ENCODE measurements around the gene LHX3. TPM values are rescaled to one million over a fixed set of nuclear protein-coding genes. Genes with fewer than 3 reads are reported as not detected.

LHX3 gene
- total RNA-seq, 1 experiment from 2014 or later, result 0.22 TPM

GRCh38 chr9:136192289-136193126, 12.4 kb downstream of the LHX3 start:
- Histone ChIP-seq H3K27ac (no peak overlapping the region), H3K4me1 (replicated peaks; ENCODE audit: insufficient read depth) (peaks cover 12% of the 10 kb centered on the region), H3K79me2 (ENCODE audit: low read depth) (no peaks in the 10 kb centered on the region), H3F3A (ENCODE audit: insufficient read depth, low read depth) (no peaks in the 10 kb centered on the region), H2AFZ (no peak overlapping the region), H3K4me2 (peak overlapping the region; percentile 38; the same call in 1 of the 2 replicates), H3K27me3 (ENCODE audit: insufficient read depth, low read depth) (peaks cover 31% of the 10 kb centered on the region), H3K9me3 (ENCODE audit: insufficient read depth, low read depth) (no peaks in the 10 kb centered on the region), H3K9me2 (ENCODE audit: insufficient read depth) (no peaks in the 10 kb centered on the region), H3K4me3 (no peak overlapping the region), H4K20me1 (ENCODE audit: insufficient read depth) (no peaks in the 10 kb centered on the region), H3K36me3 (ENCODE audit: low read depth) (no peaks in the 10 kb centered on the region)
- no TSS peak for BruUV-seq (replicated peaks)
- intact Hi-C loops (cut with micrococcal nuclease; ENCODE audit: unreplicated experiment), result no loop called here
- ChIA-PET POLR2A (ENCODE audit: unreplicated experiment) (no interaction called here), CTCF (no interaction called here)
- no peak for DNase-seq
- TF ChIP-seq CTCF (conservative IDR thresholded peaks at IDR 0.05) (no peak), EZH2 (IDR thresholded peaks at IDR 0.05; ENCODE audit: low read depth) (no peak)

GRCh38 chr9:136191960-136192286, 13.0 kb downstream of the LHX3 start:
- Histone ChIP-seq H3K27ac (no peak overlapping the region), H3K79me2 (ENCODE audit: low read depth) (no peaks in the 10 kb centered on the region), H2AFZ (no peak overlapping the region), H4K20me1 (ENCODE audit: insufficient read depth) (no peaks in the 10 kb centered on the region), H3K4me1 (replicated peaks; ENCODE audit: insufficient read depth) (peaks cover 10% of the 10 kb centered on the region), H3F3A (ENCODE audit: insufficient read depth, low read depth) (no peaks in the 10 kb centered on the region), H3K36me3 (ENCODE audit: low read depth) (no peaks in the 10 kb centered on the region), H3K9me3 (ENCODE audit: insufficient read depth, low read depth) (no peaks in the 10 kb centered on the region), H3K27me3 (ENCODE audit: insufficient read depth, low read depth) (peaks cover 31% of the 10 kb centered on the region), H3K9me2 (ENCODE audit: insufficient read depth) (no peaks in the 10 kb centered on the region), H3K4me3 (no peak overlapping the region), H3K4me2 (peak overlapping the region; percentile 38; the same call in 1 of the 2 replicates)
- ChIA-PET POLR2A (ENCODE audit: unreplicated experiment) (no interaction called here), CTCF (no interaction called here)
- no TSS peak for BruUV-seq (replicated peaks)
- TF ChIP-seq EZH2 (IDR thresholded peaks at IDR 0.05; ENCODE audit: low read depth), result no peak
- intact Hi-C loops (cut with micrococcal nuclease; ENCODE audit: unreplicated experiment), result no loop called here
- DNase-seq, result no peak

GRCh38 chr9:136191099-136191959, 13.6 kb downstream of the LHX3 start:
- intact Hi-C loops (cut with micrococcal nuclease; ENCODE audit: unreplicated experiment), result no loop called here
- Histone ChIP-seq H3K27me3 (ENCODE audit: insufficient read depth, low read depth) (peaks cover 35% of the 10 kb centered on the region), H3K9me2 (ENCODE audit: insufficient read depth) (no peaks in the 10 kb centered on the region), H3K4me1 (replicated peaks; ENCODE audit: insufficient read depth) (peaks cover 4% of the 10 kb centered on the region; the same call in 1 of the 2 replicates), H3K36me3 (ENCODE audit: low read depth) (no peaks in the 10 kb centered on the region), H3K27ac (no peak overlapping the region), H2AFZ (no peak overlapping the region), H3K4me2 (no peak overlapping the region), H3K79me2 (ENCODE audit: low read depth) (no peaks in the 10 kb centered on the region), H4K20me1 (ENCODE audit: insufficient read depth) (no peaks in the 10 kb centered on the region), H3F3A (ENCODE audit: insufficient read depth, low read depth) (no peaks in the 10 kb centered on the region), H3K4me3 (no peak overlapping the region), H3K9me3 (ENCODE audit: insufficient read depth, low read depth) (no peaks in the 10 kb centered on the region)
- POLR2A ChIA-PET (ENCODE audit: unreplicated experiment), result no interaction called here
- TF ChIP-seq CTCF (conservative IDR thresholded peaks at IDR 0.05) (no peak), EZH2 (IDR thresholded peaks at IDR 0.05; ENCODE audit: low read depth) (no peak)
- CTCF ChIA-PET, result no interaction called here
- no peak for DNase-seq
- BruUV-seq (replicated peaks), result no TSS peak

All from PC-9 (cell line).